ENCODE results near the gene GFI1B. TPM values are rescaled to one million over a fixed set of nuclear protein-coding genes. Genes with fewer than 3 reads are reported as not detected.

The GFI1B gene
- total RNA-seq, 4 donors from 2014 or later, result 0.14 TPM; not detected in 3

- TF ChIP-seq CTCF (IDR thresholded peaks at IDR 0.05) (no peak), POLR2A (IDR thresholded peaks at IDR 0.05) (no peak)
- Histone ChIP-seq H3K4me1 (no peaks in the 10 kb centered on the region), H3K4me3 (no peak overlapping the region), H3K9me3 (no peaks in the 10 kb centered on the region), H3K27me3 (no peaks in the 10 kb centered on the region), H3K36me3 (no peaks in the 10 kb centered on the region), H3K27ac (no peak overlapping the region)
- DNase-seq, result no peak
- intact Hi-C loops (cut with DNase I; ENCODE audit: low total_unique reads), result no loop called here
Measured at GRCh38 chr9:132990781-132991180, 12.3 kb downstream of the GFI1B start.

GRCh38 chr9:132991351-132992300 lies 13.1 kb downstream of the GFI1B start:
- no peaks in the 10 kb centered on the region for H3K9me3 ChIP-seq
- no peak for DNase-seq
- no peaks in the 10 kb centered on the region for H3K4me1 ChIP-seq
- no peak overlapping the region for H3K4me3 ChIP-seq
- intact Hi-C loops (cut with DNase I; ENCODE audit: low total_unique reads), result no loop called here
- H3K36me3 ChIP-seq, result no peaks in the 10 kb centered on the region
- H3K27me3 ChIP-seq, result no peaks in the 10 kb centered on the region
- no peak overlapping the region for H3K27ac ChIP-seq
- TF ChIP-seq CTCF (IDR thresholded peaks at IDR 0.05) (no peak), POLR2A (IDR thresholded peaks at IDR 0.05) (no peak)

GRCh38 chr9:132993511-132993939 lies 15.0 kb downstream of the GFI1B start:
- no peak overlapping the region for H3K27ac ChIP-seq
- DNase-seq, result no peak
- TF ChIP-seq POLR2A (IDR thresholded peaks at IDR 0.05) (no peak), CTCF (IDR thresholded peaks at IDR 0.05) (no peak)
- H3K4me3 ChIP-seq, result no peak overlapping the region
- H3K27me3 ChIP-seq, result no peaks in the 10 kb centered on the region
- no peaks in the 10 kb centered on the region for H3K9me3 ChIP-seq
- H3K36me3 ChIP-seq, result no peaks in the 10 kb centered on the region
- no peaks in the 10 kb centered on the region for H3K4me1 ChIP-seq
- intact Hi-C loops (cut with DNase I; ENCODE audit: low total_unique reads), result no loop called here

- intact Hi-C loops (cut with DNase I; ENCODE audit: low total_unique reads), result no loop called here
- H3K27ac ChIP-seq, result no peak overlapping the region
- H3K9me3 ChIP-seq, result no peaks in the 10 kb centered on the region
- H3K4me1 ChIP-seq, result no peaks in the 10 kb centered on the region
- no peak for TF ChIP-seq CTCF (IDR thresholded peaks at IDR 0.05)
- no peaks in the 10 kb centered on the region for H3K36me3 ChIP-seq
- no peak for DNase-seq
- no peak overlapping the region for H3K4me3 ChIP-seq
- no peaks in the 10 kb centered on the region for H3K27me3 ChIP-seq
Measured at GRCh38 chr9:132994410-132995120, 16.1 kb downstream of the GFI1B start.

GRCh38 chr9:132995121-132995420 lies 16.6 kb downstream of the GFI1B start:
- no peak for DNase-seq
- no peaks in the 10 kb centered on the region for H3K27me3 ChIP-seq
- no peak overlapping the region for H3K27ac ChIP-seq
- intact Hi-C loops (cut with DNase I; ENCODE audit: low total_unique reads), result no loop called here
- H3K4me1 ChIP-seq, result no peaks in the 10 kb centered on the region
- H3K36me3 ChIP-seq, result no peaks in the 10 kb centered on the region
- no peaks in the 10 kb centered on the region for H3K9me3 ChIP-seq
- TF ChIP-seq CTCF (IDR thresholded peaks at IDR 0.05) (no peak), POLR2A (IDR thresholded peaks at IDR 0.05) (no peak)
- H3K4me3 ChIP-seq, result no peak overlapping the region
